Brain microvascular endothelial cell (primary cell): ENCODE measurements around the gene TBC1D1.
A peak's percentile ranks its signal among the peaks of the same experiment; 100 is the strongest.

ENCODE experiments used
- DNase-seq: peaks from one replicate; pipeline ENCODE4 v3.0.0-alpha.2; 2020
- H3K27ac ChIP-seq: fragments of 250-450 bp; sonication (Bioruptor Pico); 2 replicates; pipeline ENCODE4 v1.5.1; 2020; ENCODE audit warnings: mild to moderate bottlenecking, moderate library complexity
- H3K27me3 ChIP-seq: fragments of 250-450 bp; sonication (Bioruptor Pico); replicated peaks from 2 replicates; pipeline ENCODE4 v1.5.1; 2020; ENCODE audit warnings: mild to moderate bottlenecking
- H3K36me3 ChIP-seq: fragments of 250-450 bp; sonication (Bioruptor Pico); replicated peaks from 2 replicates; pipeline ENCODE4 v1.5.1; 2020; ENCODE audit warnings: mild to moderate bottlenecking
- H3K4me3 ChIP-seq: 2 replicates; pipeline ENCODE4 v1.5.1; 2011; ENCODE audit warnings: low read depth, mild to moderate bottlenecking, control low read depth, low read length, moderate library complexity
- in situ Hi-C: cut with HindIII; loops from 2 replicates; pipeline ENCODE4 v1.10.0; 2017; ENCODE audit warnings: low sequenced_read_pairs, low pct_ligation_motif_present
- TF ChIP-seq, protein P1 (sequence below): IDR thresholded peaks from 2 replicates; pipeline ENCODE4 v1.5.1; 2011; ENCODE audit warnings: low read depth, mild to moderate bottlenecking, moderate library complexity, low read length, control low read depth, inconsistent platforms; ENCODE audit errors: missing control alignments

The TBC1D1 gene

DNA sequence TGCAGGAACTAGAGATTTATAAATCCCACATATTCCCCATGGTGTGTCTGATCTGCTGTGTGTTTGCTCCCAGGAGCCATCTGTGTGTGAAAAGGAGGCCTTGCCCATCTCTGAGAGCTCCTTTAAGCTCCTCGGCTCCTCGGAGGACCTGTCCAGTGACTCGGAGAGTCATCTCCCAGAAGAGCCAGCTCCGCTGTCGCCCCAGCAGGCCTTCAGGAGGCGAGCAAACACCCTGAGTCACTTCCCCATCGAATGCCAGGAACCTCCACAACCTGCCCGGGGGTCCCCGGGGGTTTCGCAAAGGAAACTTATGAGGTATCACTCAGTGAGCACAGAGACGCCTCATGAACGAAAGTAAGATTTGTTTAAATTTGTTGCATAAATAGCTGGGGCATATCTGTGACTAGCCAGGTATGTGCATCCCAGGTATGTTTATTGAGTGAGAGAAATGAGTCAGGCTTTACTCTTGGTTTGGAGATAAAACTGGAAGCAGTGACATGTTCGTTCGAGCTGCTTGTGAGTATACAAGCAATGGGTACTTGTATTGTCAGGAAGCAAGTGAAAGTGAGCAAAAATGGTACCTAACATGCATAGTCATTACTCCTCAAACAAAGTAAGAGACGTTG is 158.8 kb downstream of the TBC1D1 start:
- Histone ChIP-seq H3K4me3 (no peak overlapping the region), H3K27me3 (no peaks in the 10 kb centered on the region), H3K36me3 (peaks cover 14% of the 10 kb centered on the region), H3K27ac (no peak overlapping the region)
- no peak for DNase-seq
- TF ChIP-seq, protein P1, sequence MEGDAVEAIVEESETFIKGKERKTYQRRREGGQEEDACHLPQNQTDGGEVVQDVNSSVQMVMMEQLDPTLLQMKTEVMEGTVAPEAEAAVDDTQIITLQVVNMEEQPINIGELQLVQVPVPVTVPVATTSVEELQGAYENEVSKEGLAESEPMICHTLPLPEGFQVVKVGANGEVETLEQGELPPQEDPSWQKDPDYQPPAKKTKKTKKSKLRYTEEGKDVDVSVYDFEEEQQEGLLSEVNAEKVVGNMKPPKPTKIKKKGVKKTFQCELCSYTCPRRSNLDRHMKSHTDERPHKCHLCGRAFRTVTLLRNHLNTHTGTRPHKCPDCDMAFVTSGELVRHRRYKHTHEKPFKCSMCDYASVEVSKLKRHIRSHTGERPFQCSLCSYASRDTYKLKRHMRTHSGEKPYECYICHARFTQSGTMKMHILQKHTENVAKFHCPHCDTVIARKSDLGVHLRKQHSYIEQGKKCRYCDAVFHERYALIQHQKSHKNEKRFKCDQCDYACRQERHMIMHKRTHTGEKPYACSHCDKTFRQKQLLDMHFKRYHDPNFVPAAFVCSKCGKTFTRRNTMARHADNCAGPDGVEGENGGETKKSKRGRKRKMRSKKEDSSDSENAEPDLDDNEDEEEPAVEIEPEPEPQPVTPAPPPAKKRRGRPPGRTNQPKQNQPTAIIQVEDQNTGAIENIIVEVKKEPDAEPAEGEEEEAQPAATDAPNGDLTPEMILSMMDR: no peak
- in situ Hi-C loops: loop anchor here (25.0 kb wide), 2 partner anchors 113 to 263 kb away; no protein-coding TSS in a partner anchor

DNA sequence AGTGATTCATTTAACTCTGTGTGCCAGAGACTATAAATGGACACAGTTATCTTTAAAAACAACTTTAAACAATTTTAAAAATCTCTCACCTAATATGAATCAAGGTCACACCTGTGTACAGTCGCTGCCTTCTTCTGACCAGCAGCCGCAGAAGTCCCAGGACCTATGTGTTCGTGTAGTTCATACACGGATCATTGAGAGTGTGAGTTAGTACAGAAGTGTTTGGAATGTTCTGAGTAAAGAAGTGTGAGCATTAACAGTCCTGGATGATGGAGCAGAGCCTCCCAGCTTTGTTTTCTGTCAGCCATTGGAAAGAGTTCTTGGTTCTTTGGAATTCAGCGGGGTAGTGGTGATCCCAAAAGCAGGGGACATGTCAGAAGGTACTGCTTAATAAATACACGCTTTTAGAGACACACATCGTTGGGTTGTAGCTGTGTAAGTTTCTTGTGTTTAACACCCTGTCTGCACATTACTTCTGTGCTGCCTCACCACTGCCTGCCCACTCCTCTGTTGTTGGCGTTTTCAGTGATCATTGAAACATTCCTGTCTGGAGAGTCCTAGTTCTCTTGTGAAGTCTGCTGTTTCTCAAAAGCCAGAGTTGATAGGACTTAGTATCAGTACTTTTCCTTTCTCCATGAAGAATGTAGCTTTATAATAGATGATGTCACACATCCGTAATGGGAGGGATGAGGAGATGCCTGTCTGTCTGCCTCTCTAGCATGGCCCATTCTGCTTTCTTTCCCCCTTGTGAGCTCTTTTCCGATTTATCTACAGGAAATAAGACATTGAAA is 159.9 kb downstream of the TBC1D1 start:
- Histone ChIP-seq H3K4me3 (no peak overlapping the region), H3K36me3 (peaks cover 13% of the 10 kb centered on the region), H3K27ac (no peak overlapping the region), H3K27me3 (no peaks in the 10 kb centered on the region)
- in situ Hi-C loops: loop anchor here (25.0 kb wide), 2 partner anchors 112 to 262 kb away; no protein-coding TSS in a partner anchor
- TF ChIP-seq, protein P1: no peak
- DNase-seq: peak; percentile 18

DNA sequence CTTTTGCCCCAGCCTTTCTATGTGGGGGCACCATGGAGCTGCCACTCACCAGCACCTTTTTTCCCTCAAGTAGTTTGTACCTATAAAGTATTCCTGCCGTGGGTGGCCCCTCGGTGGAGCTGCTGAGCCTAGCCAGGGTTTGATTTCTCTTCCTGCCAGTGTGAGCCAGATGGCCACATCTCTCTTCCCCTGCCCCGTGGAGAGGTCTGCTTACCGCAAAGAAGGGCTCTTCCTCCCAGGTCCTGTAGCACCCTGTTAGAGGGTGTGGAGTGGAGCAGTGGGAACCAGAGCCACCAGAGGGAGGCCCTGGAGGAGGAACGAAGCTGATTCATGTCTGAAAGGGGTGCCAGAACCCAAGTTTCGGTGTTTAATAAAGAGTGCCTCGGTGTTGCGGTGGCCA is 164.7 kb downstream of the TBC1D1 start:
- in situ Hi-C loops: loop anchor here (25.0 kb wide), 2 partner anchors 107 to 257 kb away; no protein-coding TSS in a partner anchor
- TF ChIP-seq, protein P1: peak; percentile 25
- no peak for DNase-seq
- peaks cover 18% of the 10 kb centered on the region for H3K36me3 ChIP-seq
- H3K27ac ChIP-seq: no peak overlapping the region
- H3K4me3 ChIP-seq: no peak overlapping the region
- no peaks in the 10 kb centered on the region for H3K27me3 ChIP-seq

DNA sequence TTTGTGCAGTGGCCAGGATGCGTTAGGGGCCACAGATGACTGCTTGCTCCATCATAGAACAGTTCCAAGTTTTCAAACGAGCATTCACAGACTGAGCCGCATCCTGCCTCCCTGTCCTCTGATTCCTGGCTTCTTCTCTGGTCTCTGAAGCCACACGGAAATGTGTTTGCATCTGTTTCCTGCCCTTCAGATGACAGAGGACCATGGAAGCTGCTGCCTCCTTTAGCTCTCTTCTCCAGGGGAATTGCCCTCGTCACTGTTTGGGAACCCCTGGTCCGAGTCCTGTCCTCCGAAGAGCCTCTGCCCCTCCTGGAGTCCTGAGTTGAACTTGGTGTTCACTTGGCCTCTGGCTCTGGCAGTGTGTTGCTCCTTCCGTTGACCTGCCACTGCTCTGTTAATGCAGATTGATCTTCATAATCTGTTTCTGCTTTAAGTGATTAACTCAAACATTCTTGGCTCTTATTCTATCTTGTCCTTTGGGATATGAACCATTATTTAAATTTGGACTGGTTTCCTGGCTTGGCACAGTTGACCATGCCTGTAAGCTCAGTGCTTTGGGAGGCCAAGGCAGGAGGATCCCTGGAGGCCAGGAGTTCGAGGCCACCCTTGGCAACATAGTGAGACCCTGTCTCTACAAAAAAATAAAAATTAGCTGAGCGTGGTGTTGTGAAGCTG is 165.3 kb downstream of the TBC1D1 start:
- H3K27me3 ChIP-seq: no peaks in the 10 kb centered on the region
- H3K27ac ChIP-seq: no peak overlapping the region
- H3K36me3 ChIP-seq: peaks cover 18% of the 10 kb centered on the region
- TF ChIP-seq, protein P1: no peak
- DNase-seq: no peak
- no peak overlapping the region for H3K4me3 ChIP-seq
- in situ Hi-C loops: loop anchor here (25.0 kb wide), 2 partner anchors 106 to 256 kb away; no protein-coding TSS in a partner anchor

DNA sequence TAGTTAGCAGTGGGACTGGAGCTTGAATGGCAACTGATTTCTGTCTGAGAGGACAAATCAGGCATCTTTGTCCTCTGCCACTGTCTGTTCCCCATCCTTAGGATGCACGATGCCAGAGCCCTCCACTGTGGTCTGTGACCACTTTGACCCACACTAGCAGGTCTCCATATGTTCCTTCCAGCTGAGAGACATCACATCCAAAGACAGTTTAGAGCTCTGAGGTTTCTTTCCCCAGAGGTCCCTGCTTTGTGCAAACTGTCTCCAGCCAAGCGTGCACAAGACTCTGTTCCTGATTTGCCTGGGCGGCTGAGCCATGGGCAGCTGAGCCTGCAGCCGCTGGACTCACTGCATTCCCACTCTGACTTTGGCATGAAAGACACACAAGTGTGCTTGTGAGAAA is 167.3 kb downstream of the TBC1D1 start:
- in situ Hi-C loops: loop anchor here (25.0 kb wide), 2 partner anchors 104 to 254 kb away; no protein-coding TSS in a partner anchor
- H3K36me3 ChIP-seq: peaks cover 18% of the 10 kb centered on the region
- TF ChIP-seq, protein P1: no peak
- H3K4me3 ChIP-seq: no peak overlapping the region
- DNase-seq: no peak
- H3K27me3 ChIP-seq: no peaks in the 10 kb centered on the region
- no peak overlapping the region for H3K27ac ChIP-seq
